ENCODE measurements around the gene PAX7.
"Not testable (repeated sequence)": the region's sequence is repeated elsewhere in the genome, so short reads cannot be mapped to it uniquely, and the experiment has no call there.

Gene PAX7

GRCh38 chr1:18767576-18767975 is 136.9 kb downstream of the PAX7 start:
- not testable (repeated sequence) for H3K9me3 ChIP-seq (ENCODE audit: control insufficient read depth, low read length); H3K4me1 ChIP-seq (ENCODE audit: control insufficient read depth, insufficient read depth, low read length, poor library complexity, severe bottlenecking); H3K36me3 ChIP-seq (ENCODE audit: control insufficient read depth, insufficient read depth, low read length); H3K4me3 ChIP-seq (ENCODE audit: extremely low read depth, insufficient read depth, low read length, poor library complexity, severe bottlenecking); H3K27ac ChIP-seq (ENCODE audit: low read depth, low read length, severe bottlenecking)
- WGBS, 2 experiments (ENCODE audit: insufficient coverage in 2 of 2) = 80 to 87% methylated on average over 4 of the region's 5 CpGs

GRCh38 chr1:18768086-18768485 is 137.4 kb downstream of the PAX7 start:
- no peaks in the 10 kb centered on the region for H3K4me1 ChIP-seq (ENCODE audit: control insufficient read depth, insufficient read depth, low read length, poor library complexity, severe bottlenecking)
- H3K27ac ChIP-seq (ENCODE audit: low read depth, low read length, severe bottlenecking) = no peak overlapping the region
- H3K4me3 ChIP-seq (ENCODE audit: extremely low read depth, insufficient read depth, low read length, poor library complexity, severe bottlenecking) = no peak overlapping the region
- H3K36me3 ChIP-seq (ENCODE audit: control insufficient read depth, insufficient read depth, low read length) = no peaks in the 10 kb centered on the region
- WGBS, 2 experiments (ENCODE audit: insufficient coverage in 2 of 2) = 87 to 95% methylated on average over 4 of the region's 4 CpGs
- no peaks in the 10 kb centered on the region for H3K9me3 ChIP-seq (ENCODE audit: control insufficient read depth, low read length)

GRCh38 chr1:18769140-18769539 is 138.5 kb downstream of the PAX7 start:
- H3K27ac ChIP-seq (ENCODE audit: low read depth, low read length, severe bottlenecking) = no peak overlapping the region
- 75 to 90% methylated on average over 4 to 5 of the region's 7 CpGs for WGBS, 2 experiments (ENCODE audit: insufficient coverage in 2 of 2)
- no peak overlapping the region for H3K4me3 ChIP-seq (ENCODE audit: extremely low read depth, insufficient read depth, low read length, poor library complexity, severe bottlenecking)
- H3K36me3 ChIP-seq (ENCODE audit: control insufficient read depth, insufficient read depth, low read length) = no peaks in the 10 kb centered on the region
- no peaks in the 10 kb centered on the region for H3K9me3 ChIP-seq (ENCODE audit: control insufficient read depth, low read length)
- H3K4me1 ChIP-seq (ENCODE audit: control insufficient read depth, insufficient read depth, low read length, poor library complexity, severe bottlenecking) = no peaks in the 10 kb centered on the region

- Histone ChIP-seq H3K36me3 (ENCODE audit: control insufficient read depth, insufficient read depth, low read length) (no peaks in the 10 kb centered on the region), H3K4me3 (ENCODE audit: extremely low read depth, insufficient read depth, low read length, poor library complexity, severe bottlenecking) (no peak overlapping the region), H3K9me3 (ENCODE audit: control insufficient read depth, low read length) (no peaks in the 10 kb centered on the region), H3K27ac (ENCODE audit: low read depth, low read length, severe bottlenecking) (no peak overlapping the region), H3K4me1 (ENCODE audit: control insufficient read depth, insufficient read depth, low read length, poor library complexity, severe bottlenecking) (no peaks in the 10 kb centered on the region)
- WGBS, 2 experiments (ENCODE audit: insufficient coverage in 2 of 2) = 75% methylated on average over 1 of the region's 5 CpGs; no CpG with 5 or more reads in 1 of the 2 experiments
Observed at GRCh38 chr1:18770799-18771198, 140.2 kb downstream of the PAX7 start.

- Histone ChIP-seq H3K4me1 (ENCODE audit: control insufficient read depth, insufficient read depth, low read length, poor library complexity, severe bottlenecking) (no peaks in the 10 kb centered on the region), H3K36me3 (ENCODE audit: control insufficient read depth, insufficient read depth, low read length) (no peaks in the 10 kb centered on the region), H3K4me3 (ENCODE audit: extremely low read depth, insufficient read depth, low read length, poor library complexity, severe bottlenecking) (no peak overlapping the region), H3K9me3 (ENCODE audit: control insufficient read depth, low read length) (no peaks in the 10 kb centered on the region), H3K27ac (ENCODE audit: low read depth, low read length, severe bottlenecking) (no peak overlapping the region)
- WGBS, 2 experiments (ENCODE audit: insufficient coverage in 2 of 2) = 89 to 93% methylated on average over 4 to 6 of the region's 9 CpGs
Observed at GRCh38 chr1:18773753-18774152, 143.1 kb downstream of the PAX7 start.

- no peaks in the 10 kb centered on the region for H3K4me1 ChIP-seq (ENCODE audit: control insufficient read depth, insufficient read depth, low read length, poor library complexity, severe bottlenecking)
- WGBS, 2 experiments (ENCODE audit: insufficient coverage in 2 of 2) = 100% methylated on average over 1 of the region's 1 CpG; no CpG with 5 or more reads in 1 of the 2 experiments
Observed at GRCh38 chr1:18775341-18775740, 144.7 kb downstream of the PAX7 start.

GRCh38 chr1:18776777-18777176 is 146.1 kb downstream of the PAX7 start:
- WGBS, 2 experiments (ENCODE audit: insufficient coverage in 2 of 2) = 47 to 63% methylated on average over 3 of the region's 3 CpGs

More at GRCh38 chr1:18775341-18775740, 144.7 kb downstream of the PAX7 start:
- no peaks in the 10 kb centered on the region for H3K36me3 ChIP-seq (ENCODE audit: control insufficient read depth, insufficient read depth, low read length)
- no peaks in the 10 kb centered on the region for H3K9me3 ChIP-seq (ENCODE audit: control insufficient read depth, low read length)
- no peak overlapping the region for H3K27ac ChIP-seq (ENCODE audit: low read depth, low read length, severe bottlenecking)
- no peak overlapping the region for H3K4me3 ChIP-seq (ENCODE audit: extremely low read depth, insufficient read depth, low read length, poor library complexity, severe bottlenecking)

GRCh38 chr1:18778437-18778836 is 147.8 kb downstream of the PAX7 start:
- H3K4me3 ChIP-seq (ENCODE audit: extremely low read depth, insufficient read depth, low read length, poor library complexity, severe bottlenecking) = no peak overlapping the region
- WGBS, 2 experiments (ENCODE audit: insufficient coverage in 2 of 2) = 67 to 69% methylated on average over 3 to 6 of the region's 6 CpGs
- no peak overlapping the region for H3K27ac ChIP-seq (ENCODE audit: low read depth, low read length, severe bottlenecking)
- H3K9me3 ChIP-seq (ENCODE audit: control insufficient read depth, low read length) = no peaks in the 10 kb centered on the region
- no peaks in the 10 kb centered on the region for H3K4me1 ChIP-seq (ENCODE audit: control insufficient read depth, insufficient read depth, low read length, poor library complexity, severe bottlenecking)
- no peaks in the 10 kb centered on the region for H3K36me3 ChIP-seq (ENCODE audit: control insufficient read depth, insufficient read depth, low read length)

More at GRCh38 chr1:18776777-18777176, 146.1 kb downstream of the PAX7 start:
- no peaks in the 10 kb centered on the region for H3K4me1 ChIP-seq (ENCODE audit: control insufficient read depth, insufficient read depth, low read length, poor library complexity, severe bottlenecking)
- no peak overlapping the region for H3K27ac ChIP-seq (ENCODE audit: low read depth, low read length, severe bottlenecking)
- H3K4me3 ChIP-seq (ENCODE audit: extremely low read depth, insufficient read depth, low read length, poor library complexity, severe bottlenecking) = no peak overlapping the region
- H3K9me3 ChIP-seq (ENCODE audit: control insufficient read depth, low read length) = no peaks in the 10 kb centered on the region
- H3K36me3 ChIP-seq (ENCODE audit: control insufficient read depth, insufficient read depth, low read length) = no peaks in the 10 kb centered on the region

GRCh38 chr1:18781031-18781430 is 150.4 kb downstream of the PAX7 start:
- no peaks in the 10 kb centered on the region for H3K36me3 ChIP-seq (ENCODE audit: control insufficient read depth, insufficient read depth, low read length)
- no peak overlapping the region for H3K4me3 ChIP-seq (ENCODE audit: extremely low read depth, insufficient read depth, low read length, poor library complexity, severe bottlenecking)
- H3K4me1 ChIP-seq (ENCODE audit: control insufficient read depth, insufficient read depth, low read length, poor library complexity, severe bottlenecking) = no peaks in the 10 kb centered on the region
- peaks cover 2% of the 10 kb centered on the region for H3K9me3 ChIP-seq (ENCODE audit: control insufficient read depth, low read length)
- no peak overlapping the region for H3K27ac ChIP-seq (ENCODE audit: low read depth, low read length, severe bottlenecking)

- Histone ChIP-seq H3K36me3 (ENCODE audit: control insufficient read depth, insufficient read depth, low read length) (no peaks in the 10 kb centered on the region), H3K4me3 (ENCODE audit: extremely low read depth, insufficient read depth, low read length, poor library complexity, severe bottlenecking) (peak overlapping the region; percentile 16), H3K4me1 (ENCODE audit: control insufficient read depth, insufficient read depth, low read length, poor library complexity, severe bottlenecking) (no peaks in the 10 kb centered on the region), H3K27ac (ENCODE audit: low read depth, low read length, severe bottlenecking) (no peak overlapping the region), H3K9me3 (ENCODE audit: control insufficient read depth, low read length) (peaks cover 4% of the 10 kb centered on the region)
- 65 to 70% methylated on average over 21 to 25 of the region's 28 CpGs for WGBS, 2 experiments (ENCODE audit: insufficient coverage in 2 of 2)
Observed at GRCh38 chr1:18783705-18784481, 153.2 kb downstream of the PAX7 start.

GRCh38 chr1:18784482-18784831 is 153.8 kb downstream of the PAX7 start:
- H3K36me3 ChIP-seq (ENCODE audit: control insufficient read depth, insufficient read depth, low read length) = no peaks in the 10 kb centered on the region
- H3K9me3 ChIP-seq (ENCODE audit: control insufficient read depth, low read length) = peaks cover 4% of the 10 kb centered on the region
- 66 to 71% methylated on average over 9 to 15 of the region's 15 CpGs for WGBS, 2 experiments (ENCODE audit: insufficient coverage in 2 of 2)
- no peaks in the 10 kb centered on the region for H3K4me1 ChIP-seq (ENCODE audit: control insufficient read depth, insufficient read depth, low read length, poor library complexity, severe bottlenecking)
- peak overlapping the region; percentile 16 for H3K4me3 ChIP-seq (ENCODE audit: extremely low read depth, insufficient read depth, low read length, poor library complexity, severe bottlenecking)
- H3K27ac ChIP-seq (ENCODE audit: low read depth, low read length, severe bottlenecking) = no peak overlapping the region
